Thyroid gland (tissue), 4 donors: ENCODE data around the gene CAV2.
A peak's percentile ranks its signal among the peaks of the same experiment; 100 is the strongest.

ENCODE experiments used
- POLR2A ChIP-seq, 2 donors: fragments of 450-650 bp; IDR thresholded peaks; one replicate each; pipeline ENCODE4 v1.6.1; 2017; ENCODE audit warnings: antibody characterized with exemption in 2 of 2, mild to moderate bottlenecking in 2 of 2, moderate library complexity in 1 of 2
- TF ChIP-seq, protein P1 (sequence below), 6 experiments: fragments of 200-600 bp in 3 of 6; fragments of 450-650 bp in 3 of 6; sonication (generic) in 3 of 6; IDR thresholded peaks; one replicate each; pipeline ENCODE4 v1.5.1; 2016 to 2019; ENCODE audit warnings: antibody characterized with exemption in 6 of 6, mild to moderate bottlenecking in 2 of 6, inconsistent platforms in 1 of 6, moderate library complexity in 1 of 6

GRCh38 chr7:116449950-116450349 lies 49.6 kb upstream of the CAV2 start:
- TF ChIP-seq, protein P1, sequence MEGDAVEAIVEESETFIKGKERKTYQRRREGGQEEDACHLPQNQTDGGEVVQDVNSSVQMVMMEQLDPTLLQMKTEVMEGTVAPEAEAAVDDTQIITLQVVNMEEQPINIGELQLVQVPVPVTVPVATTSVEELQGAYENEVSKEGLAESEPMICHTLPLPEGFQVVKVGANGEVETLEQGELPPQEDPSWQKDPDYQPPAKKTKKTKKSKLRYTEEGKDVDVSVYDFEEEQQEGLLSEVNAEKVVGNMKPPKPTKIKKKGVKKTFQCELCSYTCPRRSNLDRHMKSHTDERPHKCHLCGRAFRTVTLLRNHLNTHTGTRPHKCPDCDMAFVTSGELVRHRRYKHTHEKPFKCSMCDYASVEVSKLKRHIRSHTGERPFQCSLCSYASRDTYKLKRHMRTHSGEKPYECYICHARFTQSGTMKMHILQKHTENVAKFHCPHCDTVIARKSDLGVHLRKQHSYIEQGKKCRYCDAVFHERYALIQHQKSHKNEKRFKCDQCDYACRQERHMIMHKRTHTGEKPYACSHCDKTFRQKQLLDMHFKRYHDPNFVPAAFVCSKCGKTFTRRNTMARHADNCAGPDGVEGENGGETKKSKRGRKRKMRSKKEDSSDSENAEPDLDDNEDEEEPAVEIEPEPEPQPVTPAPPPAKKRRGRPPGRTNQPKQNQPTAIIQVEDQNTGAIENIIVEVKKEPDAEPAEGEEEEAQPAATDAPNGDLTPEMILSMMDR (IDR thresholded peaks at IDR 0.05): no peak
- TF ChIP-seq POLR2A (IDR thresholded peaks at IDR 0.05): peak in 1 of 2 donors; percentile 7
